Large intestine (tissue), 12 donors: Measurements from ENCODE around the gene IER3. TPM values are rescaled to one million over a fixed set of nuclear protein-coding genes. Genes with fewer than 3 reads are reported as not detected.

Experiments used
- DNase-seq, 2 donors: peaks; one replicate each; pipeline versions ENCODE4 v3.0.0 to v3.0.0-alpha.2; 2013
- H3K27ac ChIP-seq: one replicate; pipeline ENCODE4 v1.5.1; 2013; ENCODE audit warnings: low read length
- H3K27me3 ChIP-seq: 2 replicates; pipeline ENCODE4 v1.6.1; 2013; ENCODE audit warnings: low read length; ENCODE audit not compliant: control insufficient read depth, insufficient read depth
- H3K36me3 ChIP-seq: 2 replicates; pipeline ENCODE4 v1.6.1; 2013; ENCODE audit warnings: low read length; ENCODE audit not compliant: control insufficient read depth, insufficient read depth
- H3K4me1 ChIP-seq: one replicate; pipeline ENCODE4 v1.6.1; 2013; ENCODE audit warnings: low read length; ENCODE audit not compliant: control insufficient read depth, insufficient read depth
- H3K4me3 ChIP-seq: one replicate; pipeline ENCODE4 v1.5.1; 2013; ENCODE audit warnings: low read length
- H3K9me3 ChIP-seq: one replicate; pipeline ENCODE4 v1.6.1; 2013; ENCODE audit warnings: mild to moderate bottlenecking, low read depth, low read length, moderate library complexity; ENCODE audit not compliant: control insufficient read depth
- WGBS: methylation state at CpG from one replicate; pipeline ENCODE4 v1.1.5; 2013; ENCODE audit warnings: low lambda C conversion rate; ENCODE audit not compliant: insufficient coverage; 5-methylcytosine and 5-hydroxymethylcytosine counted together
- long read RNA-seq, 11 donors: transcript quantifications; one replicate each; lab custom pipeline, GENCODE V29; 2026
- polyA plus RNA-seq: library from polyadenylated mRNA; unstranded; fragments of 120-200 nt; gene quantifications from one replicate; pipeline ENCODE4 v1.2.1, GENCODE V29; 2013

IER3 gene, protein sequence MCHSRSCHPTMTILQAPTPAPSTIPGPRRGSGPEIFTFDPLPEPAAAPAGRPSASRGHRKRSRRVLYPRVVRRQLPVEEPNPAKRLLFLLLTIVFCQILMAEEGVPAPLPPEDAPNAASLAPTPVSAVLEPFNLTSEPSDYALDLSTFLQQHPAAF
- polyA plus RNA-seq, result 24.7 TPM
- long read RNA-seq, donor 1, transcript IER3-201 (2 exons, 1,244 nt), result major isoform, 8 of 8 reads
- long read RNA-seq, donor 1, partial matches to known transcripts, result 0 of 8 reads
- long read RNA-seq, donor 1, other reads (novel, unspliced or antisense), result 0 of 8 reads
- long read RNA-seq, donor 2, transcript IER3-201 (2 exons, 1,244 nt), result minor isoform, 10 of 23 reads
- long read RNA-seq, donor 2, transcript IER3-202 (1 exons, 1,350 nt), result major isoform, 13 of 23 reads
- long read RNA-seq, donor 2, partial matches to known transcripts, result 0 of 23 reads
- long read RNA-seq, donor 2, other reads (novel, unspliced or antisense), result 0 of 23 reads
- long read RNA-seq, donor 3, transcript IER3-202 (1 exons, 1,350 nt), result major isoform, 15 of 26 reads
- long read RNA-seq, donor 3, transcript IER3-201 (2 exons, 1,244 nt), result minor isoform, 11 of 26 reads
- long read RNA-seq, donor 3, partial matches to known transcripts, result 0 of 26 reads
- long read RNA-seq, donor 3, other reads (novel, unspliced or antisense), result 0 of 26 reads
- long read RNA-seq, donor 4, partial matches to known transcripts, result 0 of 4 reads
- long read RNA-seq, donor 4, other reads (novel, unspliced or antisense), result 0 of 4 reads
- long read RNA-seq, donor 5, transcript IER3-201 (2 exons, 1,244 nt), result major isoform, 10 of 16 reads
- long read RNA-seq, donor 5, transcript IER3-202 (1 exons, 1,350 nt), result minor isoform, 6 of 16 reads
- long read RNA-seq, donor 5, partial matches to known transcripts, result 0 of 16 reads
- long read RNA-seq, donor 5, other reads (novel, unspliced or antisense), result 0 of 16 reads
- long read RNA-seq, donor 6, transcript IER3-201 (2 exons, 1,244 nt), result minor isoform, 15 of 40 reads
- long read RNA-seq, donor 6, transcript IER3-202 (1 exons, 1,350 nt), result major isoform, 25 of 40 reads
- long read RNA-seq, donor 6, partial matches to known transcripts, result 0 of 40 reads
- long read RNA-seq, donor 6, other reads (novel, unspliced or antisense), result 0 of 40 reads
- long read RNA-seq, donor 7, transcript IER3-202 (1 exons, 1,350 nt), result major isoform, 28 of 35 reads
- long read RNA-seq, donor 7, transcript IER3-201 (2 exons, 1,244 nt), result minor isoform, 7 of 35 reads
- long read RNA-seq, donor 7, partial matches to known transcripts, result 0 of 35 reads
- long read RNA-seq, donor 7, other reads (novel, unspliced or antisense), result 0 of 35 reads
- long read RNA-seq, donor 8, transcript IER3-202 (1 exons, 1,350 nt), result major isoform, 18 of 32 reads
- long read RNA-seq, donor 8, transcript IER3-201 (2 exons, 1,244 nt), result minor isoform, 14 of 32 reads
- long read RNA-seq, donor 8, partial matches to known transcripts, result 0 of 32 reads
- long read RNA-seq, donor 8, other reads (novel, unspliced or antisense), result 0 of 32 reads
- long read RNA-seq, donor 9, transcript IER3-201 (2 exons, 1,244 nt), result major isoform, 6 of 10 reads
- long read RNA-seq, donor 9, partial matches to known transcripts, result 0 of 10 reads
- long read RNA-seq, donor 9, other reads (novel, unspliced or antisense), result 0 of 10 reads
- long read RNA-seq, donor 10, transcript IER3-202 (1 exons, 1,350 nt), result major isoform, 9 of 11 reads
- long read RNA-seq, donor 10, partial matches to known transcripts, result 0 of 11 reads
- long read RNA-seq, donor 10, other reads (novel, unspliced or antisense), result 0 of 11 reads
- long read RNA-seq, donor 11, partial matches to known transcripts, result 0 of 7 reads
- long read RNA-seq, donor 11, other reads (novel, unspliced or antisense), result 0 of 7 reads

DNA sequence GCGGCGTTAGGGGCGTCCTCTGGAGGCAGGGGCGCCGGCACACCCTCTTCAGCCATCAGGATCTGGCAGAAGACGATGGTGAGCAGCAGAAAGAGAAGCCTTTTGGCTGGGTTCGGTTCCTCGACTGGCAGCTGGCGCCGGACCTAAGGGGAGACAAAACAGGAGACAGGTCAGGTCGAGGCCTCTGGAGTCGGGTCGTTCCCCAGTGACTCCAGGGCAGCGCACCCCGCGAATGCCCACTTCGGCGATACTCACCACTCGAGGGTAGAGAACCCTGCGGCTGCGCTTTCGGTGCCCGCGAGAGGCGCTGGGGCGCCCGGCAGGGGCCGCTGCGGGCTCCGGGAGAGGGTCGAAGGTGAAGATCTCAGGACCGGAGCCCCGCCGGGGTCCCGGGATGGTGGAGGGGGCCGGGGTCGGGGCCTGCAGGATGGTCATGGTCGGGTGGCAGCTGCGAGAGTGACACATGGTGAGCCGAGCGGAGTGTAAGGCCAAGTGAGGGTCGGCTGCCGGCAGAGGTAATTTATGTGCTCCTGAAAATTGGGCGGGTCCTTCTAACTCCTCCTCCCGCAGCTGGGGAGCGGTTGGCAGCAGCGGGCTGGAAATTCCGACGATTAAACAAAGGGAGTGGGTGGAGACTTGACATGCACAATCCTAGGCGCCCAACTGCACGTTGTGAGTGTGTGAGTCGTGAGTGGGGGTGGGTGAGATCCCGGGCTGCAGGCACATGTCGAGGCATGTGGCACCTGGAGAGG lies at the start of gene IER3:
TSS of gene IER3 (minus strand) at position 494 of the 752 bp plus-strand sequence. CDS start at position 465, 29 bp downstream.
- peak within 1 kb of the TSS; percentile 98 for H3K4me3 ChIP-seq
- DNase-seq, result peak; percentile 83 to 90
- no CpG with 5 or more reads among the region's 54 CpGs for WGBS
- H3K27me3 ChIP-seq, result no peaks in the 10 kb centered on the region
- peaks cover 18% of the 10 kb centered on the region for H3K36me3 ChIP-seq
- peaks cover 37% of the 10 kb centered on the region for H3K4me1 ChIP-seq
- no peaks in the 10 kb centered on the region for H3K9me3 ChIP-seq
- H3K27ac ChIP-seq, result peak within 1 kb of the TSS; percentile 92

DNA sequence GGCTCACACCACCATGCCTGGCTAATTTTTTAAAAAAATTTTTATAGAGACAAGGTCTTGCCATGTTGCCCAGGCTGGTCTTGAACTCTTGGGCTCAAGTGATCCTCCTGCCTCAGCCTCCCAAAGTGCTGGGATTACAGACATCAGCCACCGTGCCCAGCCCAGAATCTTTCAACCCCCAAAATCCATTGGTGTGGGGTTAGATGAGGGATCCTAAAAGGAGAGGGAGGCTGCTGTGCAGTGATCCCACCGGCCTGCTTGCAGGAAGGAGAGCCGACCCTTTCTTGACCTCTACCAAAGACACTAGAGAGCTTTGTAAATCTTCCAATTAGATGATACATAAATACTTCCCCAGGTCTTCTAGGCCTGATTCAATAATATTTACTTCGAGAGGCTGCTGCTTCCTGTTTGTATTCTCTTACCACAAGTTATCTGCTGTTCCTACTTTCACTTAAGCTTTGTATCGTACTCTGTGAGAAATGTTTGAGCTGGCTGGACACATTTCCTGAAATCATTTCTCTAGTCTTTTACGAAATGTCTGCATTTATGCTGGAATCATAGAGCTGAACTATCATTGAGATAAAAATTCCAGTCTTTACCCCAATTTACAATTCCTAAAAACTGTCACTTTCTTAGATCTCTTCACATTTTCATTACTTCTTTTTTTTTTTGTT lies 49.3 kb upstream of the IER3 start:
- H3K9me3 ChIP-seq, result no peaks in the 10 kb centered on the region
- DNase-seq, result peak in 1 of 2 donors; percentile 32
- no peaks in the 10 kb centered on the region for H3K36me3 ChIP-seq
- peak overlapping the region; percentile 44 for H3K27ac ChIP-seq
- H3K27me3 ChIP-seq, result no peaks in the 10 kb centered on the region
- H3K4me1 ChIP-seq, result no peaks in the 10 kb centered on the region
- no peak overlapping the region for H3K4me3 ChIP-seq
- 74% methylated on average over 3 of the region's 6 CpGs for WGBS

DNA sequence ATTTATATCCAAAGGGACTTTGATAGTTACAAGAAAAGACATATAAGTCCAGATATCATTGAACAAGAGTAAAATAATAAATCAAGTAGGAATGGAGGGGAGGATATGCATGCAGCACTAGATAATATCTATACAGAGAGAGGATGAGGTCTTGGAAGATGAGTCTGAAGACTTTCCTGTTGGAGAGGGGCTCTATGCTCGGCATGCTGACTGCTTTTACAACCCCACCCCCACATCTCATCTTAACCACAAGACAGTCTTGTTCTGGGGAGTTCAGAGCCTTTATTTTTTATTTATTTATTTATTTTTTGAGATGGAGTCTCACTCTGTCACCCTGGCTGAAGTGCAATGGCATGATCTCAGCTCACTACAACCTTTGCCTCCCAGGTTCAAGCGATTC lies 48.4 kb upstream of the IER3 start:
- WGBS, result no CpG with 5 or more reads among the region's 2 CpGs
- Histone ChIP-seq H3K36me3 (no peaks in the 10 kb centered on the region), H3K9me3 (no peaks in the 10 kb centered on the region), H3K27me3 (no peaks in the 10 kb centered on the region), H3K4me3 (no peak overlapping the region), H3K4me1 (no peaks in the 10 kb centered on the region), H3K27ac (no peak overlapping the region)
- no peak for DNase-seq

DNA sequence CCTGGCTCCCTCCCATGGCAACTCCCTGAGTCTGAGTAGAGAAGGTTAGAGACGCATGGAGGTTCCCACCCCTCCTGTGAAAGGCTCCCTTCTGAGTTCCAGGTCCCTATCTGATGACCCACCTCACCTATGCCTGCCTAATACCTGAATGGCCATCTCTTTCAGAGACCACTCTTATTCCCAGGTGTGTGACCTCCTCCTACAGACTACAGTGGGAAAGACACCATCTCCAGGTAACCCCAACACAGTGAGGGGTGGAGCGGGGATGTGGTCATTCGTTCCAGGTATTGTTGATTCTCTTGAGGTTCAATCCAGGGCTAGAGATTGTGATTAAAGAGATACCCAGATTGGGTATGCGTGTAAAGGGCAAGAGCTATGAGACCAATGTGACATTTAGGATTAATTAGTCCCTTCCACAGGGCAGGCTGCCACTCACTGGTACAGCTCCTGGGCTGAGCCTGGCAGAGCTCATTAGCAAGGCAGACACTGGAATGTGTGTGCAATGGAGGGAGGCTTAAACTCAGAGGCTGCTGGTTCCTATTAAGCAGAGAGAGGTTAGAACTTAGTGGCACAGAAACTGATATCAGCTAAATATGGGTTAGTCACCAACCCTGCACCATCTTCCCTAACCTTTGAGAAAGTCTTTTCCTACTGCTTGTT lies 46.5 kb upstream of the IER3 start:
- no CpG with 5 or more reads among the region's 4 CpGs for WGBS
- Histone ChIP-seq H3K9me3 (no peaks in the 10 kb centered on the region), H3K4me3 (no peak overlapping the region), H3K27me3 (no peaks in the 10 kb centered on the region), H3K4me1 (no peaks in the 10 kb centered on the region), H3K36me3 (no peaks in the 10 kb centered on the region), H3K27ac (no peak overlapping the region)
- no peak for DNase-seq

DNA sequence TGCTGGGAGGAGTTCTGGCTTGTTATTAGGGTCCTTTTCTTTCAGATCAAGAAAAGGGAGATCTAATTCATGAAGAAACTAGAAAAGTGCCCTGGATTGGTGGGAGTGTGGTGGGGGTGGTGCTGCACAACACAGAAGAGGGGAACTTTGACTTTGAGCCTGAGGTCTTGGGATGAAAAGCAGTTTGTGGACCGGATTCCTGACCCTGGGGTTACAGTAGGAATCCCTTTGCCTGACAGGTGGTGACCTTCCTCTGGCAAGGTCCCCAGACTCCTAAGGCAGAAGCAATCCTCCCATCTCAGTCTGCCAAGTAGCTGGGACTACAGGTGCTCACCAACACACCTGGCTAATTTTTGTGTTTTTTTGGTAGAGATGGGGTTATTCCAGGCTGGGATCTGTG lies 45.3 kb upstream of the IER3 start:
- no CpG with 5 or more reads among the region's 1 CpG for WGBS
- no peak overlapping the region for H3K27ac ChIP-seq
- no peaks in the 10 kb centered on the region for H3K4me1 ChIP-seq
- no peaks in the 10 kb centered on the region for H3K36me3 ChIP-seq
- H3K27me3 ChIP-seq, result no peaks in the 10 kb centered on the region
- H3K9me3 ChIP-seq, result no peaks in the 10 kb centered on the region
- H3K4me3 ChIP-seq, result no peak overlapping the region
- DNase-seq, result no peak

DNA sequence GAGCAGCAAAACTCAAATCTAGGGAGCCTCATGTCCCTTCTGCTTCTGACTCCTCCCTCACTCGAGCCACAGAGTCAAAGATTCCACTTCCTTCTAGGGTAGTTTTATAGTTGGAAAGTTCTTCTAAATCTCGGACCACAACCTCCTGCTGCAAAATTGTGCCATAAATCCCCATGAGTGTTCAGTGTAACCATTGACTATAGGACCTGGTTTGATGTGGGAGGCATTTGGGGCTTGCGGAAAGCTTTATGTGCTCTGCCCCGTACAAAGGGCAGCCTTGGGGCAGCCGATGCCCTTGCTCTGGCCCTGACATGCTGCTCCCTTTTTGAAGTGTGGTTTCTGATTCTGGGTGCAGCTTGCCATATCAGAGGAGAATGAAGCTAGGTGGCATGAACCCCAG lies 43.6 kb upstream of the IER3 start:
- H3K36me3 ChIP-seq, result no peaks in the 10 kb centered on the region
- H3K27ac ChIP-seq, result no peak overlapping the region
- H3K27me3 ChIP-seq, result no peaks in the 10 kb centered on the region
- no peak overlapping the region for H3K4me3 ChIP-seq
- no peaks in the 10 kb centered on the region for H3K4me1 ChIP-seq
- no CpG with 5 or more reads among the region's 5 CpGs for WGBS
- DNase-seq, result no peak
- H3K9me3 ChIP-seq, result no peaks in the 10 kb centered on the region

DNA sequence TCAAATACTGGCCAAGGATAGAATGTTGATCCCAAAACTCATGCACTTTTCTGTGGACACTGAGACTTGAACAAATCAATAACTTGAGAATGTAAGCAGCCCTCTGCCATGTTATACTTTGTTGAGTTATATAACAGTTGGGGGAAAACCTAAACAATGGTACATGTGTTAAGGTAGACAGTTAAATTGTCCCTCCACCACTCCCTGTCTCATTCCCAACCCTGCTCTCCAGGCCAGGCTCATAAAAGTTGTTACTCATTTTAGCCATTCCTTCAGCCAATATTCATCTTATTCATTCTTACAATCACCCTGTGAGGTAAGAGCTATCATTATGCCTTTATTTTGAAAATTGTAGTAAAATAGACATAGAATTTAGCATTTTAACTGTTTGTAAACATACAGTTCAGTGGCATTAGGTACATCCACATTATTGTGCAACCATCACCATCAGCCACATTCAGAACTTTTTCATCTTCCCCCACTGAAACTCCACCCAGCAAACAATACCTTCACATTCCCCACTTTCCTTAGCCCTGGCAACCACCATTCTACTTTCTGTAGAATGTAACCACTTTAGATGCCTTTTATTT lies 38.2 kb upstream of the IER3 start:
- Histone ChIP-seq H3K9me3 (no peaks in the 10 kb centered on the region), H3K4me3 (no peak overlapping the region), H3K36me3 (no peaks in the 10 kb centered on the region), H3K27ac (peak overlapping the region; percentile 67), H3K27me3 (no peaks in the 10 kb centered on the region), H3K4me1 (peaks cover 13% of the 10 kb centered on the region)
- DNase-seq, result peak in 1 of 2 donors; percentile 30

DNA sequence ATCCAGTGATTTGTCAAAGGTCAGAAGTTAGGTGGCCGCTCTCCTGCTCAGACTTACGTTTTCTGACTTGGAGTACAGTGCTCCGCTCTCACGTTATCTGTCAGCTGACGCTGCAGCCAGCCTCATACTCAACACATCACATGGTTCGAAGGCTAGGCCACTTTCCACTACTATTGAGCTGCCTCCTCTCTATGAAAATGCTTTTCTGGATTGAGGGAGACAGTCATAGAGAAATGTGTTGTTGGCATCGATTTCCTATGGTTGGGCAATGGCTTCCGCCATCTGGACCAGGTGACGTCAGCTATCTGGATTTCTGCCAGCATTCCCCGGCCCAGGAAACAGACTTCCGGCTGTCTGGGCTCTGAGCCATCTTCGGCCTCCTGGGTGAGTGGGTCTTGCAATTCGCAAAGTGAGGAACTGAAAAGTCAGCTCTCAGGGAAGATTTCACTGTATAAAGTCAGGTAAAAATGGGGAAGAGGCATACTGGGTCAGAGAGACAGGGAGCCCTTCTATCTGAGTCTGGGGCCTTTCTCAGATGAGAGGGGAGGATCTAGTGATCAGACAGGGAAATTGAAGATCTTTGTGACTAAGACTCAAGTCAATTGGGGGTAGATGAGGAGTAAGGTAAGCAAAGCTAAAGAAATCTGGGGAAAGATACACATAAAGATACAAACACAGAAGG lies 37.5 kb upstream of the IER3 start:
- Histone ChIP-seq H3K4me1 (peaks cover 19% of the 10 kb centered on the region), H3K27me3 (no peaks in the 10 kb centered on the region), H3K4me3 (no peak overlapping the region), H3K9me3 (no peaks in the 10 kb centered on the region), H3K36me3 (no peaks in the 10 kb centered on the region), H3K27ac (peak overlapping the region; percentile 67)
- WGBS, result no CpG with 5 or more reads among the region's 13 CpGs
- DNase-seq, result peak; percentile 86 to 90
